Psoas muscle (tissue), 8 donors: ENCODE data around the gene GMPS. TPM values are rescaled to one million over a fixed set of nuclear protein-coding genes. Genes with fewer than 3 reads are reported as not detected.
A peak's percentile ranks its signal among the peaks of the same experiment; 100 is the strongest.

ENCODE experiments used
- ATAC-seq, 4 donors: fragments of 200-7000 bp; cut with Tn5 transposase; one replicate each; pipeline ENCODE4 v1.9.1; 2020; ENCODE audit warnings: moderate library complexity in 3 of 4, mild to moderate bottlenecking in 2 of 4
- DNase-seq, 2 donors: peaks; one replicate each; pipeline ENCODE4 v3.0.0-alpha.2; 2020
- H3K27ac ChIP-seq: fragments of 200-600 bp; one replicate; pipeline ENCODE4 v1.8.0; 2022
- H3K27me3 ChIP-seq, 3 donors: fragments of 200-600 bp in 1 of 3; one replicate each; pipeline versions ENCODE4 v1.6.1 to v1.8.0; 2013 to 2022; ENCODE audit warnings: low read length in 2 of 3, mild to moderate bottlenecking in 2 of 3, moderate library complexity in 1 of 3; ENCODE audit not compliant: insufficient read depth in 3 of 3
- H3K36me3 ChIP-seq, 2 donors: fragments of 200-600 bp in 1 of 2; one replicate each; pipeline versions ENCODE4 v1.6.1 to v1.8.0; 2013 to 2022; ENCODE audit warnings: low read depth in 1 of 2, mild to moderate bottlenecking in 1 of 2, moderate library complexity in 1 of 2; ENCODE audit not compliant: insufficient read depth in 1 of 2
- H3K4me1 ChIP-seq: fragments of 200-600 bp; one replicate; pipeline ENCODE4 v1.8.0; 2022
- H3K4me3 ChIP-seq: fragments of 200-600 bp; one replicate; pipeline ENCODE4 v1.8.0; 2022; ENCODE audit warnings: mild to moderate bottlenecking
- H3K9me3 ChIP-seq: fragments of 200-600 bp; one replicate; pipeline ENCODE4 v1.8.0; 2022
- CTCF ChIP-seq: fragments of 200-600 bp; IDR thresholded peaks from one replicate; pipeline ENCODE4 v1.8.0; 2022; ENCODE audit warnings: antibody characterized with exemption
- WGBS, 3 donors: extraction: QIAGEN DNeasy Blood & Tissue Kit; methylation state at CpG; one replicate each; pipeline versions ENCODE4 v1.1.6 to v1.1.7; 2013; 5-methylcytosine and 5-hydroxymethylcytosine counted together
- intact Hi-C, 2 donors: fragments of 100-400 bp; cut with DNase I; formaldehyde crosslinking; loops; one replicate each; pipeline versions ENCODE4 v1.11.0 to v1.14.2; 2022
- polyA plus RNA-seq, 3 donors: library from polyadenylated mRNA; stranded (reverse); fragments of 200-250 nt; gene quantifications; one replicate each; pipeline ENCODE4 v1.2.3, GENCODE V29; 2013
- total RNA-seq, 4 donors: library from RNA; stranded (reverse); fragmentation: NEBNext Ultra II Directional in 2 of 4; extraction: Animal tissue kit (Norgen Biotek cat#: 25700) in 2 of 4; gene quantifications; one replicate each; pipeline versions ENCODE4 v1.2.1 to v1.2.4, GENCODE V29; 2021 to 2023
- donor health status: healthy with polysubstance abuse.
- donor health status: DM: no; HTN: no; CAD: no; lungs with moderate emphysema.
- donor health status: Bipolar disorder and iron deficiency.
- donor health status: healthy.
- donor health status: DM: yes; HTN: yes; CAD: no.
- donor health status: DM: no; HTN: no; CAD: no.
- donor health status: DM: no; HTN: no; CAD: no.
- donor health status: DM: yes; HTN: yes; CAD: no.

The GMPS gene
- total and polyA plus RNA-seq, 7 donors, result 20.8 to 31.3 (median 27.8) TPM

GRCh38 chr3:155921486-155921885, 51.0 kb downstream of the GMPS start:
- TF ChIP-seq CTCF, result no peak
- ATAC-seq (no peak), DNase-seq (no peak)
- H3K27ac ChIP-seq, result no peak overlapping the region
- H3K27me3 ChIP-seq, result no peaks in the 10 kb centered on the region
- intact Hi-C loops, result no loop called here
- no peak overlapping the region for H3K4me3 ChIP-seq
- peaks cover 0 to 80% of the 10 kb centered on the region in 2 donors for H3K36me3 ChIP-seq
- 41 to 73% (median 49%) methylated on average over 2 of the region's 2 CpGs for WGBS, 3 donors
- no peaks in the 10 kb centered on the region for H3K4me1 ChIP-seq
- H3K9me3 ChIP-seq, result no peaks in the 10 kb centered on the region

- H3K27ac ChIP-seq, result no peak overlapping the region
- H3K27me3 ChIP-seq, result no peaks in the 10 kb centered on the region
- no peak for TF ChIP-seq CTCF
- DNase-seq (no peak), ATAC-seq (peak in 1 of 4 donors; percentile 36)
- H3K4me3 ChIP-seq, result no peak overlapping the region
- 64 to 68% (median 65%) methylated on average over 2 of the region's 2 CpGs for WGBS, 3 donors
- no peaks in the 10 kb centered on the region for H3K4me1 ChIP-seq
- intact Hi-C loops, result no loop called here
- H3K36me3 ChIP-seq, result peaks cover 9 to 59% of the 10 kb centered on the region in 2 donors
- no peaks in the 10 kb centered on the region for H3K9me3 ChIP-seq
Observed at GRCh38 chr3:155934230-155934629, 63.8 kb downstream of the GMPS start.

GRCh38 chr3:155938409-155938808, 68.0 kb downstream of the GMPS start:
- H3K4me3 ChIP-seq, result no peak overlapping the region
- no peak overlapping the region for H3K27ac ChIP-seq
- no peaks in the 10 kb centered on the region for H3K9me3 ChIP-seq
- no peaks in the 10 kb centered on the region for H3K4me1 ChIP-seq
- H3K27me3 ChIP-seq, result no peaks in the 10 kb centered on the region
- DNase-seq, result no peak
- 73 to 82% (median 75%) methylated on average over 2 of the region's 2 CpGs for WGBS, 3 donors
- TF ChIP-seq CTCF, result no peak
- intact Hi-C loops, result no loop called here
- no peak for ATAC-seq
- H3K36me3 ChIP-seq, result peaks cover 5 to 46% of the 10 kb centered on the region in 2 donors

GRCh38 chr3:155941354-155941753, 70.9 kb downstream of the GMPS start:
- WGBS, 3 donors, result 99 to 100% (median 99%) methylated on average over 3 to 5 of the region's 5 CpGs
- peaks cover 5 to 23% of the 10 kb centered on the region in 2 donors for H3K36me3 ChIP-seq
- ATAC-seq (no peak), DNase-seq (no peak)
- H3K27me3 ChIP-seq, result no peaks in the 10 kb centered on the region
- intact Hi-C loops, result no loop called here
- no peaks in the 10 kb centered on the region for H3K4me1 ChIP-seq
- no peak overlapping the region for H3K4me3 ChIP-seq
- TF ChIP-seq CTCF, result no peak
- no peaks in the 10 kb centered on the region for H3K9me3 ChIP-seq
- no peak overlapping the region for H3K27ac ChIP-seq

GRCh38 chr3:155944081-155944480, 73.6 kb downstream of the GMPS start:
- intact Hi-C loops, result no loop called here
- no peak for ATAC-seq

More at GRCh38 chr3:155944081-155944480, 73.6 kb downstream of the GMPS start:
- Histone ChIP-seq H3K4me1 (no peaks in the 10 kb centered on the region), H3K9me3 (no peaks in the 10 kb centered on the region), H3K27me3 (no peaks in the 10 kb centered on the region), H3K27ac (no peak overlapping the region), H3K36me3 (no peaks in the 10 kb centered on the region), H3K4me3 (no peak overlapping the region)
- 69 to 77% (median 71%) methylated on average over 2 of the region's 2 CpGs for WGBS, 3 donors
- no peak for DNase-seq
- no peak for TF ChIP-seq CTCF
